ENCODE data around the gene SLC3A2.

Gene SLC3A2

DNA sequence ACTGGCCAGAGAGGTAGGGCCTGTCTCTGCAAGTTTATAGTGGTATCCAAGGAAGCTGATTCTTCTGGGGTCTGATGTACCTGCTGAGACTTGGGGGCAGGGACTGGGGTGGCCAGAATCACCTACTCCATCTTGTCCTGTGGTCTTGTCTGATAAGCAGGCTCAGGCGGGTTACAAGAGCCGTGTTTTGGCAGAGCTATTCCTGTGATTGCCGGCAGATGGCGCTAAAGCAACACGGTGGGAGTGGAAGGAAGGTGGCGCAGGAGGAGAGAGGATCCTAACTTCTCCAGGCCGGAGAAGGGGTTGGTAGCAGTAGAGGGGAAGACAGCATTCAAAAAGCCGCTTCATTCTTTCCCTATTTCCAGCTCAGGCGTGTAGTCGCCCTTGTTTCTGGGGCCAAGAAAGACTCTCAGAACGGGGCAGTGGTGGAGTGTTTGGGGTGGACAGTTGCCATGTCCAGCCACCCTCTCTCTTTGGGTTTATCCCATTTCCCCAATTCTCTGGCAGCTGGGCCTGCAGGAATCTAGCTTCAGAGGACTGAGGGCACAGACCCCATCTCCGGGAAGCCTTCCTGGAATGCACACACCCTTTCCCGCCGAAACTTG lies 25.3 kb downstream of the SLC3A2 start:
- in situ Hi-C loops (cut with MboI; ENCODE audit: low sequenced_read_pairs) = loop anchor here (10.0 to 25.0 kb wide), 2 partner anchors 119 to 306 kb away; no protein-coding TSS in a partner anchor

DNA sequence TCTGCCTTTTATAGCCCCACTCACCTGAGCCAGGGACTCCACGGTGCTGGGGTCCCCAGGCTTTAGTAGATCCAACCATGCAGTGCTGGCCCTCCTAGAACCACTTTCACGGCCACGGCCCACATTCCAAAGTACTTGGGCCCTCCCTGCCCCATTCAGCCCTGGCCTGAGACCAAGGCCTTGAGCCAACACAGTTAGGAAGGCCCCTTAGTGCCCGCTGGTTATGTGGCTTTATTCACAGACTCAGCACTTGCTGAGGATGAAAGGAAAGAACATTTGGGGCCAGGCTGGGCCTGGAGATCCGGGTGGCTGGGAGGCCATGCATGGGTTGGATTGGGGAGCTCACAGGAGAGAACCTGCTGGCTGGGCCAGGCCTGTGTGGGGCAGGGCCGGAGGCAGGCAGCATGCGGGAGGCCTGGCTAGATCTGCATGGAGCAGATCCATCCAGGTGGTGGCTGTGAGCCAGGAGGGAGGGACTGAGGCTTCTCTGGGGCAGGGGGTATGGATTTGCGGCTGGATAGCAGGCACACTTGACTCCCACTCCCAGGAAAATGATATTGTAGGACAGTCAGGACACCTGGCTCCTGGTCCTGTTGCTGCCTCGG lies 27.9 kb downstream of the SLC3A2 start:
- in situ Hi-C loops (cut with MboI; ENCODE audit: low sequenced_read_pairs) = loop anchor here (10.0 to 25.0 kb wide), 2 partner anchors 116 to 304 kb away; no protein-coding TSS in a partner anchor

DNA sequence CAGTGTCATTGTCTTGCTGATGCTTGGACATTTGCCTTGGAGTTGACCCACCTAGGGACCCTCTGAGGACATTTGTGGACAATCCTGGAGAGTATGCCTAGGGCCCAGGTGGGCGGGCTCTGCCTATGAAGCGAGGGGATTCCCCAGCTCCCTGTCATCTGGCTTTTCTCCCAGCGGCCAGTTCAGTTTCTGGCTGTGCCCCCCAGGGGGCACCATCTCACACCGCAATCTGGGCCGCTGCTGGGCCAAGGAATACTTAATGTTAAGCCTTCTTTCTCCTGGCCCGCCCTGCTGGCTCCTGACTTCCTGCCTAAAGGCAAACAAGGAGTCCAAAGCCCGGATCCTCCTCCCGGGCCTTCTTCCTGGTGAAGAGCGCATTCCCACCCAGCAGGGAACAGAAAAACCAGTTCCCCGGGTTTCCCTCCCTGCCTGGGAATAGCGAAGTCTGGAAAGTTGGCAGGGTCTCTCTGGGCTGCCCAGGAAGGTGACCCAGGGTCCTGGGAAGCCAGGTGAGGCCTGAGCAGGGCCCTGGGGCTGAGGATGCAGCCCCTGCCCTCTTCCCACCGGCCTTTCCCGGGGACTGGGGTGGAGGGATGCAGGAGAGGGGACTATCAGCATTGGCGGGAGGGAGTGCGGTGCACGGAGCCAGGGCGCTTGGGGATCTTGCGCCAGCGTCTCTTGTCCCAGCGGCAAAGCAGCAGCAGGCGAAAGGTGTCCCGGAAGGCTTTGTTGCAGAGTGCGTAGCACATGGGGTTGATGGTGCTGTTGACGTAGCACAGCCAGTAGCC lies 28.6 kb downstream of the SLC3A2 start:
- in situ Hi-C loops (cut with MboI; ENCODE audit: low sequenced_read_pairs) = loop anchor here (10.0 to 25.0 kb wide), 2 partner anchors 116 to 303 kb away; no protein-coding TSS in a partner anchor

DNA sequence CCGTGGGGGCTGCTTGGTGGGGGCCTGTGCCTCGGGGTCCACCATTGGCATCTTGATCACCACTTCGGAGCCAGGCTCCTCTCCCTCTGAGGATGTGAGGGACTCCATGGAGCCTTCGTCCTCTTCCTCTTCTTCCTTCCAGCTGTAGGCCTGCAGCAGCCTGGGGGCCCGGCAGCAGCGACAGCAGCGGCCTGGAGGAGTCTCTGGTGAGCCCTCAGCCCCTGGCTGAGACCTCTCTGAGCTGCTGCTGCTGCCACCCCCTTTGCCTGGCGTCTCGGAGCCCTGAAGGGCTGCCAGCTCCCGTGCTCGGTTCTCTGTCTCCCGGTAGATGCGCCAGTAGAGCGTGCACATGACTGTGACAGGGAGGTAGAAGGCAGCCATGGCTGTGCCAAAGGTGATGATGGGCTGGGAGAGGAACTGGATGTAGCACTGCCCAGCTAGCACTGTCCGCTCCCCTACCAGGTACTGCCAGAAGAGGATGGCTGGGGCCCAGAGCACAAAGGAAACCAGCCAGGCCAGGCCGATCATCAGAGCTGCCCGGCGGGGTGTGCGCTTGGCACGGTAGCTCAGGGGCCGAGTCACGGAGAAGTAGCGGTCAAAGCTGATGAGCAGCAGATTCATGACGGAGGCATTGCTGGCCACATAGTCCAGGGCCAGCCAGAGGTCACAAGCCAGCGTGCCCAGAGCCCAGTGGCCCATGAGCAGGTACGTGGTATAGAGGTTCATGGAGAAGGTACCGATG lies 29.6 kb downstream of the SLC3A2 start:
- in situ Hi-C loops (cut with MboI; ENCODE audit: low sequenced_read_pairs) = loop anchor here (25.0 kb wide), 1 partner anchor 302 kb away; no protein-coding TSS in a partner anchor

DNA sequence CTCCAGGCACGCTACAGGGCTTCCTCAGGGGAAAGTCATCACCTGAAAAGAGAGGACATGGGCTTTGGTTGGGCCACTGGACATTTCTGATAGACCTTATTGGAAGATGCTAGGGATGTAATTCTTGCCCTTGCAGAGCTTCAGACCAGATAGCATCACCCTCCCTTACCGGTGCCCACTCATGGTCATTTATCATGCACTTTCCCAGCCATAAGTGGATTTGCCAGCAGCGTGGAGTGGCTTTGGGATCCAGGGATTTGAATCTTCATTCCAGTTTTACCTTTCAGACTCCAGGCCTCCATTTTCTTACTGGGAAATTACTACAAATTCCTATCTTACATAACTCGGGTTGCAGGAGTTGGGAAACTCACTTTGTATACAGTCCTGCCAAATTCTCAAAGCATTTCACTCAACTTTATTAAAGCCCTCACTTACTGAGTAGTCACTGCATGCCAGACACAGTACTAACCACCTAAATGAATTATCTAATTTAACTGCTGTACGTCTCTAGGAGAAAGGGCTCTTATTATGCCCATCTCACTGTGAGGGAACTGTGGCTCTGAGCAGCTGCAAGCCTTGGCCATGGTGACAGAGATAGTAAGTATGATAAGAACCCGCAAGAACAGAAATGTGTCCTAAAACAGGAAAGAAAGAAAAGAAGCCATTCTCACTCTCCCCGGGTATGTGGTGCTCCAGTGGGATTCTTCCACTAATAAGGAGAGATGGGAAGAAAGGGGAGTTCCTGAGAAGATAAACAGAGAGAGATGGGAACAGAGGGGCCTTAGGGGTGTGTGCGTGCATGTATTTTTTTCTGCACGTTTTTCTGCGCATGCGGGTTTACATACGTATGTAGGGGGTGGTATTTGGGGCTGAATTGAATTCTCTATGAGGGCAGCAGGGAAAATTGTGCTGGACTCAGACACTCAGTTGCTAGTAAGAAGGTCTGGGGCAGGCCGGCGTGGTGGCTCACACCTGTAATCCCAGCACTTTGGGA lies 30.7 kb downstream of the SLC3A2 start:
- in situ Hi-C loops (cut with MboI; ENCODE audit: low sequenced_read_pairs) = loop anchor here (25.0 kb wide), 1 partner anchor 301 kb away; no protein-coding TSS in a partner anchor

DNA sequence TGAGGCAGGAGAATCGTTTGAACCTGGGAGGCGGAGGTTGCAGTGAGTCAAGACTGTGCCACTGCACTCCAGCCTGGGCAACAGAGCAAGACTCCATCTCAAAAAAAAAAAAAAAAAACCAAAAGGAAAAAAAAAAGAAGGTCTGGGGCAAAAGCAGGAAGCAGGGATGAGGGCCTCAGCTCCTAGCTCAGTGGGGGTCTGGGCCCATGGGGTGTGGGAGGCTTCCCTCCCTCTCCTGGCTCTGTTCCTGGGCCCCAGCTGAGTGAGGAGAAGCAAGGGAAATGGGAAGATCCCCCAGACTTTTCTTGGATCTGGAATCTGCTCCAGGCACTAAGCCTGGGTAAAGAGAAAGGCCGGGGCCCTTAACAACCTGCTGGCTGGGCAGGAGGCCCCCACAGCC lies 31.6 kb downstream of the SLC3A2 start:
- in situ Hi-C loops (cut with MboI; ENCODE audit: low sequenced_read_pairs) = loop anchor here (25.0 kb wide), 1 partner anchor 300 kb away; no protein-coding TSS in a partner anchor

DNA sequence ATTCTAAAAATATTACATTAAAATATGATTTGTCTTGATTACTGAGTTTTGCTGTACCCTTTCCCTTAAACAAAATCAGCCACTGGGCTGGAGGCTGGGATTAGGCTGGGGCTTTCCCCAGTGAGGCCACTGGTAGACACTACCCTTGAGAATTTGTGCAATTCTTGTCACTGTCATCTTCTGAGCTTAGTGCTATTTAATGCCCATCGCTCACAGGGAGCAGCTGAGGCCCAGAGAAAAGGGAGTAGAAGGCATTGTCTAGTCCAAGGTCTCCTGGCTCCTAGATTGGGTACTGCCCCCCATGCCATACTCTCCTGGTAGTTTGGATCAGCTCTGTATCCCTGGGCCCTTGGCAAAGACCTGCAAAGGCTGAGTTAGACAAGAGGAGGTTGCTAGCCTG lies 33.7 kb downstream of the SLC3A2 start:
- in situ Hi-C loops (cut with MboI; ENCODE audit: low sequenced_read_pairs) = loop anchor here (25.0 kb wide), 1 partner anchor 298 kb away; no protein-coding TSS in a partner anchor

DNA sequence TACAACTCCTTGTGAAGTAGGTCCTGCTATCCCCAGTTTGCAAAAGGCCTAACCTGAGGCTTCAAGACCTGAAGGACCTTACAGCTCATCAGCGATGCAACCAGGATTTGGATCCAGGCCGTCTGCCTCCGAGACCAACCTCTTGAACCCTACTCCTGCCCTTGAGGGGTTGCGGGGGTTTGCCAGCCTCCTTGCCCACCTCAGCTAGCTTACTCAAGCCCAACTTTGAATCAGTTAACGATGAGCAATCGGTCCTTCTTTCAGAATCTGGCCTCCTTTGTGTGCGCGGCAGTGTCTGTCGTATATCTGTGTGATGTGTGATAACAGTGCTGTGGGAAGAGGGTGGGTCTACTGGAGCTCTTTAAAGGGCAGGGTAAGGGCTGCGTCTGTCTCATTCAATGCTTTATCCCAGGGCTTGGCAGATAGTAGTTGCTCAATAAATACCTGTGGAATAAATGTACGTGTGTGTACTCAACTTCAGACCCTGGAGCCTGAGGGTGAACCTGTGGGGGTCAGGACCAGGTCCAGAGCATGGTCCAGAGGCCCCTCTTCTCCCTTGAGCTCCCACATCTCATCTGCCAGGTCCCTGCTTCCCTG lies 37.3 kb downstream of the SLC3A2 start:
- in situ Hi-C loops (cut with MboI; ENCODE audit: low sequenced_read_pairs) = loop anchor here (25.0 kb wide), 1 partner anchor 294 kb away; no protein-coding TSS in a partner anchor

DNA sequence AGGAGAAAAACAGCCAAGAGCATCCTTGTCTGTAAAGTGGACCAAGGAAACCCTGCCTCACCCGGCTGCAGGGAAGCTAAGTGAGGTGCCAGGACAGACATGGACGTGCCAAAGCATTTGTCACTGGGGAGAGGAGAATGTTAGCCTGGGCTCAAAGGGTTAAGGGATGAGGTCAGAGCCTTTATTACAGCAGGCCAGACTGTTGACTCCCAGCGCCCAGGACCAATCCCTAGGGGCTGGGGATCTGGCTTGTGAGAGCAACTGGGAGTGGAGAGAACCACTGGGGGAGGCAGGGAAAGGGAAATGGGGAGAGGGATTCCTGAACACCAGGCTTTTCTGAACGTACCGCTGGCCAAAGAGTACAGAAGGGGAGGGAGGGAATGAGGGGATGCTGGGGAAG lies 37.8 kb downstream of the SLC3A2 start:
- in situ Hi-C loops (cut with MboI; ENCODE audit: low sequenced_read_pairs) = loop anchor here (25.0 kb wide), 1 partner anchor 294 kb away; no protein-coding TSS in a partner anchor

DNA sequence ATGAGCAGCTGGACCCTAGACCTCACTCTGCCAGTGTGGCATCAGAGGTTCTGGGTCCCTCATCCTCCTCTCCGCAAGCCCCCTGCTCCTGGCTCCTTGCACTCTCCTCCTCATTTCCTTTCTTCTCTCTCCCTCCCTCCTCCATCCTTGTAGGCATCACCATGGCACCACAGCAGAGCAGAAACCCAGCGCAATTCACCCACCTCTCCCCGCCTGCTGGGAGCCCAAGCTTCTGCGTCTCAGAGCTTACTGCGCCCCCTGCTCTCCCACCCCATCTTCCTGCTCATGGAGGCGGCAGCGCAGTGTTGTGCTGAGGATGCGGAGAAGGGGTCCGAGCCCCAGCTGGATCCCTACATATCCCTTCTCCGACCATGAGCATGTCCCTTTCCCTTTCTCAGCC lies 38.8 kb downstream of the SLC3A2 start:
- in situ Hi-C loops (cut with MboI; ENCODE audit: low sequenced_read_pairs) = loop anchor here (25.0 kb wide), 1 partner anchor 293 kb away; no protein-coding TSS in a partner anchor

DNA sequence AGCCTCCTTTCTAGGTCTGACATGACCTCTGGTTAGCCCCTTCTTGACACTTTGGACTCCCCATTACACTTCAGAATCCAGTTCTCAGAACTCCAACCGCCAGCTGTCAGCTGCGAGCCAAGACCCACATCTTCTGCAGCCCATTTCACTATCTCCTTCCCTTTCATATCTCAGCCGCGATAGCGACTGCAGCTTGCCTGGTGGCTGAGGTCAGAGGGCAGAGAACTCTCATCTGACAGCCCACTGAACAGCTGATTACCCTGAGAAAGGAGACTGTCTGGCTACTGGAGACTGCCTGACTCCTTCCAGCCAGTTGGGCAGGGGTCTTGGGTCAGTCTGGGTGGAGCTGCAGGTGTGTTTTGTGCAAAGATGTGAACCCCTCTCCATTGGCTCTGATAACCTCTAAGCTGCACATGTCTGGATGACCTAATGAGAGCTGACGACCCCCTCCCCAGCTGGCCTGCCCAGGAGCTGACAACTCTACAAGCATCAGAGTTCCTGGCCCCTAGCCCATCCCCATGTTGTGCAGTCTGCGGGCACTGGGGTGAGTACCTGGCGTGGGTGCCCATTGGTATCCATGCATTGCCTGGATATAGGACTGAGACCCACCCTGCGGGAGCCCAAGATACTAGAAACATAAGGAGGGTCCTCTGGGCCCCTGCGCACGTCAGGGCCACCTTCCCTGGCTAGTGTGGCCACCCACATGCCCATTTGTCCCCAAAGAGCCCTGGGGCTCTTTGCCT lies 39.4 kb downstream of the SLC3A2 start:
- in situ Hi-C loops (cut with MboI; ENCODE audit: low sequenced_read_pairs) = loop anchor here (25.0 kb wide), 1 partner anchor 292 kb away; no protein-coding TSS in a partner anchor

DNA sequence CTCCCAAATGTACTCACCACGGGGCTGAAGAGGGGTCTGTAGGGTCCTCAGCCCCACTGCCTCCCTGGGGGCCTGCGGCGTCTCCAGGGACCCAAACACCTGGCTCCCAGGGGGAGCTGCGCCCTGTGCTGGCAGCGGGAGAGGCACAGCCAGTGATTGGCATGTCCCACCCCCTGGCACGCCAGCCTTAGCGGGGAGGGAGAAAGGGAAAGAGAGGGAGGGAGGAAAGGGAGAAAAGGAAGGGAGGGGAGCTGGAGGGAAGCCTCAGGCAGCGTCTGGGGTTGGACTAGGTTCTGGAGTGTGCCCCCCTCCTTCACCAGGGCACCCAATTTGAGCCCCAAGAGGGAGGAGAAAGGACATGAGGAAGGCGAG lies 40.5 kb downstream of the SLC3A2 start, which contains the start of gene CHRM1:
CHRM1 (minus strand) TSS at position 163 of the 372 bp plus-strand sequence. CDS start 10,263 bp downstream, outside the sequence.
- in situ Hi-C loops (cut with MboI; ENCODE audit: low sequenced_read_pairs) = loop anchor here (25.0 kb wide), 1 partner anchor 291 kb away; no protein-coding TSS in a partner anchor

DNA sequence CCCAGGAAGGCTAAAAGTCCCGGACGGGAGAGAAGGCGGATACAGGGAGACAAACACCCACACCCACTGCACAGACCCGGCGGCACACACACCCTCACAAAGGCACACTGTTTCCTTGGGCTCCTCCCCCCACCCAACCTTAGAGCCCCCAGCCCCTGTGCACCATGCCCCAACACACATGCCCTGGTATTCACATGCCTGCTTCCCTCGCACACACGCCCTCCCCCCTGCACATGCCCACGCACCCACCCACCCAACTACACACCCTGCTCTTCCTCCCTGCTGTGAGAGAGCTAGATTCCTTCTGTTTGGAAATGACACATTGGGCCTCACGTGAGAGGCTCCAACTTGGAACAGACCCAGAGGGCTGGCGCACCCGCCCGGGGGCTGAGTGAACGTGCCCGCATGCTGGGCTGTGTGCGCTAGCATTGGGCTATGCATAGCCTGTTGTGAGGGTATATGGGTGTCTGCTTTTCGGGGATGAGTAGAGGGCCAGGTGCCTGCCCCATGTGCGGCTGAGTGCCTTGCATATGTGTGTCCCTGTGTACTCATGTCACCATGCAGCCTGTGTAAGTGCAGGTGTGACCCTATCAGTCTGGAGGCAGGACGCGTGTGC lies 41.0 kb downstream of the SLC3A2 start:
- in situ Hi-C loops (cut with MboI; ENCODE audit: low sequenced_read_pairs) = loop anchor here (25.0 kb wide), 1 partner anchor 291 kb away; no protein-coding TSS in a partner anchor

DNA sequence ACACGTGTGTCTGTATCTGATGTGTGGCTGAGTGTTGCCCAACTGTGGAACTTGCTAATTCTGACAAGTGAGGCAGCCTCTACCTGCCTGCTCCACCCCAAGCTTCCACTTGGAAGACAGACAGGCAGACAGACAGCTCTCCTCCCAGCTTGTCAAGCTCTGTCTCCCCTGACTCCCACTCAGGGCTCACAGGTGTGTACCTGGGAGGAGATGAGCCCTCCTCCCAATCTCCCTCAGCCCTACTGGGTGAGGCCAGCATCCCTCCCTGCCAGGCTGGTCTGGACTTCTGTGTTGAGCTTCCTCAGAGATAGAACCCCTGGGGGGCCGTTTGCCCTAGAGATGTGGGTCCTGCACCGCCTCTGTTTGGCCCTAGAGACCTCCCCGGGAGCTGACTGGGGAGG lies 41.5 kb downstream of the SLC3A2 start:
- in situ Hi-C loops (cut with MboI; ENCODE audit: low sequenced_read_pairs) = loop anchor here (25.0 kb wide), 1 partner anchor 290 kb away; no protein-coding TSS in a partner anchor

DNA sequence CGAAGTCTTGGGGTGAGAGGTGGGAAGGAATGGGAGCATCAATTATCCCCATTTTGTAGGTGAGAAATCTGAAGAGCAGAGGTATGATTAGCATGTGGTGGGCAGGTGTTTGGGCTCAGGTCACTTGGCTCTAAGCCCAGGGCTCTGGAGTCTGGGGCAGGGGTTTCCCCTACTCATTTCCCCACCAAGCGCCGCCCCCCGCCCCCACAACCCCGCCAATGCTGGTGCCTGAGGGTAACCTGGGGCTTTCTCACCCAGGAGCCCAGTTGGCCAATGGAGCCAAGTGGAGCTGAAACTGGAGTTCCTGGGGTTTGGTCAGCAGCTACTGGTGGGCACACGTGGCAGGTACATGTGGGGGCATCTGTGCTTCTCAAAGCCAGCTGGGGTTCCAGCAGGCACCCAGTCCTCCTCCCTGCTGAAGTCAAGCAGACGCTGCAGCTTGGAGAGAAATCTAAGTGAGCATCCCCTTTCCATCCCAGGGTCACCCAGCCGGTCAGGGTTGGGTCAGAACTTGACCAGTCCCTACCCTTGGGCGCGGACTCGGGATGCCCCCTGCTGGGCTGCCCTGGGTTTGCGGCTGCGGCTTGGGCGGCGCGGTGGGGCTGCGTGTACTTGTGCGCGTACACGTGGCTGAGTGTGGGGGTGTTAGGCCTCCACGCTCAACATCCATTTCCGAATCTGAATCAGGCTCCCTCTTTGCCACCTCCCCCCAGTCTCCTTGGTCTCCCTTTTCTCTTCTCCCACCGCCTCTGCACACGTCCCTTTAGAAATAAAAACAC lies 42.1 kb downstream of the SLC3A2 start:
- in situ Hi-C loops (cut with MboI; ENCODE audit: low sequenced_read_pairs) = loop anchor here (25.0 kb wide), 1 partner anchor 289 kb away; no protein-coding TSS in a partner anchor

DNA sequence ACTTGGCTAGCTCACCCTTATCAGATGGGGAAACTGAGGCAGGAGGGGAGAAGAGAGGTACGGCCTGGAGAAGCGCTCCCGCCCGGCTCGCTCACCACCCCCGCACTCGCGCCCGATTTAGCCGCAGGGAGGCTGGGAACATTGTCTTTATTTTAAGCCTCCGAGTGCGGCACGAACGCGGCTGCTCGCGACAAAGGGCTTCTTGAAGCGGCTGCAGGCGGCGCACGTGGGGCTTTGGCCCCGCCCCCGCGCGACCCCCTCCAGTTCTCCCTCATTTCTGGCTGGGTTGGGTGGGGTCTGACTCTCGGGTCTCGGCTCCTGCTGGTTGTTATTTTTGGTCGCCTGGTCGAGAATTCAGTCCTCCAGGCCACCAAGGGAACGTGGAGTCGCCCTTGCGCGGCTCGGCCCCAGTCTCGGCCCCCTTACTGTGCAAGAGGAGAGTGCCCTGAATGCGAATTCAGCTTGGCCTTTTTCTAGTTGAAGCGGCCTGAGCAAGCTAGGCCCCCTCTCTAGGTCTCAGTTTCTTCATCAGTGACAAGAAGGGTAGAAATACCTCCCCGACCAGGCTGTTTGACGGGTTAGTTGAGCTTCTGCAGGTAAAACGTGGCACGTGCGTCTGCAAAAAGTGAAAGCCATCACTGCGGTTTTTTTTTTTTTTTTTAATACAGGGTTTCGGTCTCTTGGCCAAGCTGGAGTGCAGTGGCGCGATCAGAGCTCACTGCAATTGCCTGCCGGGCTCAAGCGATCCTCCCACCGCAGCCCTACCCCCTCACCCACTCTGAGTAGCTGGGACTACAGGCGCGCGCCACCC lies 43.1 kb downstream of the SLC3A2 start:
- in situ Hi-C loops (cut with MboI; ENCODE audit: low sequenced_read_pairs) = loop anchor here (25.0 kb wide), 1 partner anchor 288 kb away; no protein-coding TSS in a partner anchor
